COLO829 (cell line): ENCODE measurements around the gene LRRC56.

ENCODE experiments used
- DNase-seq: peaks from one replicate; pipeline ENCODE4 v3.0.0; 2012; ENCODE audit warnings: low spot score

LRRC56 gene

GRCh38 chr11:521177-521688 is 16.1 kb upstream of the LRRC56 start:
- no peak for DNase-seq

- no peak for DNase-seq
Measured at GRCh38 chr11:526192-526591, 11.1 kb upstream of the LRRC56 start.

GRCh38 chr11:528166-528814 is 9.0 kb upstream of the LRRC56 start:
- no peak for DNase-seq

GRCh38 chr11:528815-529727 is 8.3 kb upstream of the LRRC56 start:
- DNase-seq = no peak

- DNase-seq = no peak
Measured at GRCh38 chr11:529728-530411, 7.5 kb upstream of the LRRC56 start.

- DNase-seq = no peak
Measured at GRCh38 chr11:530960-531831, 6.1 kb upstream of the LRRC56 start.

GRCh38 chr11:531919-532526 is 5.3 kb upstream of the LRRC56 start:
- DNase-seq = no peak

GRCh38 chr11:532527-532985 is 4.8 kb upstream of the LRRC56 start:
- no peak for DNase-seq

- no peak for DNase-seq
Measured at GRCh38 chr11:532986-533585, 4.2 kb upstream of the LRRC56 start.

GRCh38 chr11:533586-534395 is 3.5 kb upstream of the LRRC56 start:
- no peak for DNase-seq

GRCh38 chr11:534396-535209 is 2.7 kb upstream of the LRRC56 start:
- no peak for DNase-seq

- DNase-seq = no peak
Measured at GRCh38 chr11:535210-535518, 2.2 kb upstream of the LRRC56 start.

- peak; percentile 99 for DNase-seq
Measured at GRCh38 chr11:535519-536454, 1.5 kb upstream of the LRRC56 start, which contains the start of gene HRAS. Gene HRAS, minus strand, starts transcription at chr11:535576.

- DNase-seq = no peak
Measured at GRCh38 chr11:537622-538430, 499 bp downstream of the LRRC56 start.

GRCh38 chr11:538431-539051 is 1.2 kb downstream of the LRRC56 start:
- DNase-seq = no peak

- no peak for DNase-seq
Measured at GRCh38 chr11:539971-540481, 2.7 kb downstream of the LRRC56 start.
